Breast epithelium (tissue), 3 donors: ENCODE results near the gene IGSF6.

Experiments used
- POLR2A ChIP-seq: fragments of 450-650 bp; IDR thresholded peaks from one replicate; pipeline ENCODE4 v1.6.1; 2016; ENCODE audit warnings: antibody characterized with exemption, mild to moderate bottlenecking, moderate library complexity
- POLR2AphosphoS5 ChIP-seq, 3 donors: sonication (generic); formaldehyde crosslinking; IDR thresholded peaks; one replicate each; pipeline ENCODE4 v1.6.1; 2017; ENCODE audit warnings: antibody characterized with exemption in 3 of 3
- TF ChIP-seq, protein P1 (sequence below), 3 donors: fragments of 450-650 bp; IDR thresholded peaks; one replicate each; pipeline ENCODE4 v1.5.1; 2016 to 2017; ENCODE audit warnings: antibody characterized with exemption in 3 of 3, mild to moderate bottlenecking in 3 of 3, moderate library complexity in 3 of 3

DNA sequence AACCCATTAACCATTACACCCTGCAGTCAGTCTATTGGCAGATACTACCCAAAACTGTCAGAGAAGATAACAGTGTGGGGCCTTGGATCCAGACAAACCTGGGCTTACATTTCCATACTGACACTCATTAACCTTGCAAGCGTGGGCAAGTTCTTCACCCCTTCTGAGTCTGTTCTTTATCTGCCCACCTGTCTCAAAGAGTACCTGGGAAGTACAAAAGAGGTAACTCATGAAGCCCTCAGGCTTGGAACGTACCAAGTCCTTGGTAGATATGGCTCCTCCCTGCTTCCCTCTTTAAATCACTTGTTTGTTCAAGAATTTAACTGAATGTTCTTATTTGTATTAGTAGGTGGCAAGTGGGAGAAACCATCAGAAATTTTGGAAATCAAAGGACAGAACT is 2.5 kb upstream of the IGSF6 start:
- TF ChIP-seq POLR2A (no peak), POLR2AphosphoS5 (IDR thresholded peaks at IDR 0.05) (no peak)
- TF ChIP-seq, protein P1, sequence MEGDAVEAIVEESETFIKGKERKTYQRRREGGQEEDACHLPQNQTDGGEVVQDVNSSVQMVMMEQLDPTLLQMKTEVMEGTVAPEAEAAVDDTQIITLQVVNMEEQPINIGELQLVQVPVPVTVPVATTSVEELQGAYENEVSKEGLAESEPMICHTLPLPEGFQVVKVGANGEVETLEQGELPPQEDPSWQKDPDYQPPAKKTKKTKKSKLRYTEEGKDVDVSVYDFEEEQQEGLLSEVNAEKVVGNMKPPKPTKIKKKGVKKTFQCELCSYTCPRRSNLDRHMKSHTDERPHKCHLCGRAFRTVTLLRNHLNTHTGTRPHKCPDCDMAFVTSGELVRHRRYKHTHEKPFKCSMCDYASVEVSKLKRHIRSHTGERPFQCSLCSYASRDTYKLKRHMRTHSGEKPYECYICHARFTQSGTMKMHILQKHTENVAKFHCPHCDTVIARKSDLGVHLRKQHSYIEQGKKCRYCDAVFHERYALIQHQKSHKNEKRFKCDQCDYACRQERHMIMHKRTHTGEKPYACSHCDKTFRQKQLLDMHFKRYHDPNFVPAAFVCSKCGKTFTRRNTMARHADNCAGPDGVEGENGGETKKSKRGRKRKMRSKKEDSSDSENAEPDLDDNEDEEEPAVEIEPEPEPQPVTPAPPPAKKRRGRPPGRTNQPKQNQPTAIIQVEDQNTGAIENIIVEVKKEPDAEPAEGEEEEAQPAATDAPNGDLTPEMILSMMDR (IDR thresholded peaks at IDR 0.05) = no peak
